Upper lobe of right lung (tissue), 1 donor: ENCODE data around the gene CFAP46. TPM values are rescaled to one million over a fixed set of nuclear protein-coding genes. Genes with fewer than 3 reads are reported as not detected.

ENCODE experiments used
- ATAC-seq: fragments of 200-7000 bp; cut with Tn5 transposase; one replicate; pipeline ENCODE4 v1.9.1; 2020; ENCODE audit warnings: mild to moderate bottlenecking, moderate library complexity
- DNase-seq: peaks from one replicate; pipeline ENCODE4 v3.0.0-alpha.2; 2020
- H3K27ac ChIP-seq: fragments of 200-600 bp; one replicate; pipeline ENCODE4 v1.8.0; 2022
- H3K27me3 ChIP-seq: fragments of 200-600 bp; one replicate; pipeline ENCODE4 v1.8.0; 2022; ENCODE audit warnings: mild to moderate bottlenecking
- H3K36me3 ChIP-seq: fragments of 200-600 bp; one replicate; pipeline ENCODE4 v1.8.0; 2022
- H3K4me1 ChIP-seq: fragments of 200-600 bp; one replicate; pipeline ENCODE4 v1.8.0; 2022
- H3K4me3 ChIP-seq: fragments of 200-600 bp; one replicate; pipeline ENCODE4 v1.8.0; 2022; ENCODE audit warnings: mild to moderate bottlenecking
- H3K9me3 ChIP-seq: fragments of 200-600 bp; one replicate; pipeline ENCODE4 v1.8.0; 2022
- CTCF ChIP-seq: fragments of 200-600 bp; IDR thresholded peaks from one replicate; pipeline ENCODE4 v1.8.0; 2022; ENCODE audit warnings: antibody characterized with exemption
- intact Hi-C: fragments of 100-400 bp; cut with DNase I; formaldehyde crosslinking; loops from one replicate; pipeline ENCODE4 v1.11.0; 2022
- total RNA-seq: library from RNA; stranded (reverse); fragmentation: NEBNext Ultra II Directional; extraction: Animal tissue kit (Norgen Biotek cat#: 25700); gene quantifications from one replicate; pipeline ENCODE4 v1.2.1, GENCODE V29; 2021
- donor health status: DM: no; HTN: yes; CAD: no; lungs with severe emphysema.

CFAP46 gene
- total RNA-seq, 1 donor from 2014 or later, result 0.52 TPM

GRCh38 chr10:132806110-132806509 is 136.3 kb downstream of the CFAP46 start:
- no peaks in the 10 kb centered on the region for H3K9me3 ChIP-seq
- intact Hi-C loops, result no loop called here
- H3K27ac ChIP-seq, result no peak overlapping the region
- no peak for DNase-seq
- H3K27me3 ChIP-seq, result peaks cover 6% of the 10 kb centered on the region
- no peaks in the 10 kb centered on the region for H3K36me3 ChIP-seq
- no peak overlapping the region for H3K4me3 ChIP-seq
- H3K4me1 ChIP-seq, result no peaks in the 10 kb centered on the region
- ATAC-seq, result no peak
- no peak for TF ChIP-seq CTCF

- no peak for TF ChIP-seq CTCF
- peaks cover 6% of the 10 kb centered on the region for H3K27me3 ChIP-seq
- no peak for DNase-seq
Measured at GRCh38 chr10:132805599-132805998, 136.8 kb downstream of the CFAP46 start.

GRCh38 chr10:132804785-132805426 is 137.5 kb downstream of the CFAP46 start:
- H3K27me3 ChIP-seq, result peaks cover 6% of the 10 kb centered on the region
- DNase-seq, result no peak
- H3K9me3 ChIP-seq, result no peaks in the 10 kb centered on the region
- H3K36me3 ChIP-seq, result no peaks in the 10 kb centered on the region
- no peak overlapping the region for H3K4me3 ChIP-seq
- no peak overlapping the region for H3K27ac ChIP-seq
- TF ChIP-seq CTCF, result no peak
- intact Hi-C loops, result no loop called here
- H3K4me1 ChIP-seq, result no peaks in the 10 kb centered on the region
- no peak for ATAC-seq

More at GRCh38 chr10:132805599-132805998, 136.8 kb downstream of the CFAP46 start:
- H3K27ac ChIP-seq, result no peak overlapping the region
- H3K9me3 ChIP-seq, result no peaks in the 10 kb centered on the region
- intact Hi-C loops, result no loop called here
- no peaks in the 10 kb centered on the region for H3K36me3 ChIP-seq
- H3K4me1 ChIP-seq, result no peaks in the 10 kb centered on the region
- H3K4me3 ChIP-seq, result no peak overlapping the region
- ATAC-seq, result no peak

GRCh38 chr10:132804287-132804686 is 138.1 kb downstream of the CFAP46 start:
- DNase-seq, result no peak
- no peak for ATAC-seq
- H3K27me3 ChIP-seq, result peaks cover 6% of the 10 kb centered on the region
- no peaks in the 10 kb centered on the region for H3K4me1 ChIP-seq
- no peaks in the 10 kb centered on the region for H3K9me3 ChIP-seq
- no peak overlapping the region for H3K4me3 ChIP-seq
- H3K27ac ChIP-seq, result no peak overlapping the region
- TF ChIP-seq CTCF, result no peak
- H3K36me3 ChIP-seq, result no peaks in the 10 kb centered on the region
- intact Hi-C loops, result no loop called here

GRCh38 chr10:132803416-132804210 is 138.8 kb downstream of the CFAP46 start:
- peaks cover 4% of the 10 kb centered on the region for H3K27me3 ChIP-seq
- DNase-seq, result no peak
- H3K36me3 ChIP-seq, result no peaks in the 10 kb centered on the region
- ATAC-seq, result no peak
- no peak overlapping the region for H3K27ac ChIP-seq
- no peaks in the 10 kb centered on the region for H3K4me1 ChIP-seq
- intact Hi-C loops, result no loop called here
- no peak for TF ChIP-seq CTCF
- no peaks in the 10 kb centered on the region for H3K9me3 ChIP-seq
- H3K4me3 ChIP-seq, result no peak overlapping the region
